SK-N-MC (cell line): ENCODE results near the gene REG3G.

ENCODE experiments used
- DNase-seq: peaks from one replicate; pipeline ENCODE4 v3.0.0-alpha.2; 2011; ENCODE audit warnings: low read depth, low spot score
- H3K27ac ChIP-seq: fragments of 200-600 bp; sonication (generic); 2 replicates; pipeline ENCODE4 v1.5.1; 2016; ENCODE audit warnings: mixed run types
- H3K36me3 ChIP-seq: fragments of 200-600 bp; sonication (generic); 2 replicates; pipeline ENCODE4 v1.6.1; 2017; ENCODE audit warnings: antibody characterized with exemption, low read length, mixed read lengths; ENCODE audit not compliant: insufficient read depth
- H3K4me3 ChIP-seq: fragments of 200-600 bp; sonication (generic); 2 replicates; pipeline ENCODE4 v1.5.1; 2016
- H3K9ac ChIP-seq: fragments of 200-600 bp; sonication (generic); 2 replicates; pipeline ENCODE4 v1.8.0; 2017; ENCODE audit warnings: mixed run types, mixed read lengths; ENCODE audit not compliant: insufficient read length
- H3K9me3 ChIP-seq: fragments of 200-600 bp; sonication (generic); 2 replicates; pipeline ENCODE4 v1.6.1; 2017; ENCODE audit warnings: low read depth, mild to moderate bottlenecking, antibody characterized with exemption, low read length, moderate library complexity, mixed read lengths
- EZH2 ChIP-seq: fragments of 200-600 bp; sonication (generic); IDR thresholded peaks from one replicate; pipeline ENCODE4 v1.6.1; 2017; ENCODE audit warnings: antibody characterized with exemption
- FOXP2 ChIP-seq: optimal IDR thresholded peaks from 2 replicates; pipeline ENCODE3; 2011; ENCODE audit warnings: mild to moderate bottlenecking, moderate library complexity; ENCODE audit not compliant: insufficient read depth; ENCODE audit errors: extremely low read length, control extremely low read depth
- POLR2AphosphoS5 ChIP-seq: IDR thresholded peaks from 2 replicates; pipeline ENCODE4 v1.6.1; 2012; ENCODE audit warnings: mild to moderate bottlenecking, low read depth, low read length, borderline replicate concordance

Gene REG3G

GRCh38 chr2:79025421-79025820 is at the start of gene REG3G:
Gene REG3G (plus strand): TSS chr2:79025702. CDS start chr2:79026094, 392 bp downstream.
- Histone ChIP-seq H3K27ac (no peak within 1 kb of the TSS), H3K4me3 (no peak within 1 kb of the TSS), H3K9ac (no peak within 1 kb of the TSS), H3K36me3 (no peaks in the 10 kb centered on the region), H3K9me3 (no peaks in the 10 kb centered on the region)
- TF ChIP-seq POLR2AphosphoS5 (no peak), EZH2 (no peak), FOXP2 (no peak)
- DNase-seq = no peak

GRCh38 chr2:78977661-78978145 is 47.8 kb upstream of the REG3G start:
- Histone ChIP-seq H3K27ac (no peak overlapping the region), H3K4me3 (no peak overlapping the region), H3K9ac (no peak overlapping the region), H3K36me3 (no peaks in the 10 kb centered on the region), H3K9me3 (no peaks in the 10 kb centered on the region)
- DNase-seq = no peak
- TF ChIP-seq FOXP2 = no peak
- no peak for TF ChIP-seq POLR2AphosphoS5
- no peak for TF ChIP-seq EZH2

GRCh38 chr2:78978340-78978739 is 47.2 kb upstream of the REG3G start:
- no peaks in the 10 kb centered on the region for H3K36me3 ChIP-seq
- TF ChIP-seq POLR2AphosphoS5 = no peak
- TF ChIP-seq FOXP2 = no peak
- TF ChIP-seq EZH2 = no peak
- no peak overlapping the region for H3K27ac ChIP-seq
- DNase-seq = no peak
- H3K9me3 ChIP-seq = no peaks in the 10 kb centered on the region
- H3K9ac ChIP-seq = no peak overlapping the region
- no peak overlapping the region for H3K4me3 ChIP-seq

- Histone ChIP-seq H3K4me3 (peak overlapping the region; percentile 69), H3K9me3 (no peaks in the 10 kb centered on the region), H3K36me3 (no peaks in the 10 kb centered on the region), H3K27ac (peak overlapping the region; percentile 96), H3K9ac (peak overlapping the region; percentile 68)
- peak; percentile 76 for DNase-seq
- no peak for TF ChIP-seq EZH2
- no peak for TF ChIP-seq FOXP2
- TF ChIP-seq POLR2AphosphoS5 = no peak
Measured at GRCh38 chr2:78979380-78980151, 45.9 kb upstream of the REG3G start.

- H3K9ac ChIP-seq = peak overlapping the region; percentile 68
- DNase-seq = no peak
- H3K36me3 ChIP-seq = no peaks in the 10 kb centered on the region
- peak overlapping the region; percentile 69 for H3K4me3 ChIP-seq
- no peak for TF ChIP-seq FOXP2
- peak overlapping the region; percentile 96 for H3K27ac ChIP-seq
- H3K9me3 ChIP-seq = no peaks in the 10 kb centered on the region
Measured at GRCh38 chr2:78980152-78980465, 45.4 kb upstream of the REG3G start.

GRCh38 chr2:78980871-78981270 is 44.6 kb upstream of the REG3G start:
- no peak overlapping the region for H3K9ac ChIP-seq
- TF ChIP-seq EZH2 (no peak), FOXP2 (no peak), POLR2AphosphoS5 (no peak)
- no peak for DNase-seq
- peak overlapping the region; percentile 96 for H3K27ac ChIP-seq
- no peaks in the 10 kb centered on the region for H3K36me3 ChIP-seq
- H3K4me3 ChIP-seq = no peak overlapping the region
- no peaks in the 10 kb centered on the region for H3K9me3 ChIP-seq

GRCh38 chr2:78982638-78983330 is 42.7 kb upstream of the REG3G start:
- H3K9me3 ChIP-seq = no peaks in the 10 kb centered on the region
- DNase-seq = no peak
- no peak overlapping the region for H3K4me3 ChIP-seq
- TF ChIP-seq EZH2 (no peak), FOXP2 (no peak), POLR2AphosphoS5 (no peak)
- no peaks in the 10 kb centered on the region for H3K36me3 ChIP-seq
- no peak overlapping the region for H3K27ac ChIP-seq
- no peak overlapping the region for H3K9ac ChIP-seq

GRCh38 chr2:78984386-78984785 is 41.1 kb upstream of the REG3G start:
- Histone ChIP-seq H3K9me3 (no peaks in the 10 kb centered on the region), H3K36me3 (no peaks in the 10 kb centered on the region), H3K4me3 (no peak overlapping the region), H3K27ac (no peak overlapping the region), H3K9ac (no peak overlapping the region)
- TF ChIP-seq POLR2AphosphoS5 = no peak
- TF ChIP-seq FOXP2 = no peak
- no peak for TF ChIP-seq EZH2
- DNase-seq = no peak
